Tibial nerve (tissue), 4 donors: ENCODE measurements around the gene USB1. TPM values are rescaled to one million over a fixed set of nuclear protein-coding genes. Genes with fewer than 3 reads are reported as not detected.
"Not testable (repeated sequence)": the region's sequence is repeated elsewhere in the genome, so short reads cannot be mapped to it uniquely, and the experiment has no call there.

Source experiments
- DNase-seq, 2 donors: peaks; one replicate each; pipeline ENCODE4 v3.0.0-alpha.2; 2019; ENCODE audit warnings: low spot score in 2 of 2
- H3K27ac ChIP-seq, 4 donors: fragments of 200-600 bp; sonication (generic) in 3 of 4; one replicate each; pipeline ENCODE4 v1.5.1; 2017 to 2019; ENCODE audit warnings: mild to moderate bottlenecking in 1 of 4
- H3K27me3 ChIP-seq, 2 donors: fragments of 200-600 bp; sonication (generic) in 1 of 2; one replicate each; pipeline versions ENCODE4 v1.5.1 to v1.6.0; 2017 to 2019
- H3K36me3 ChIP-seq, 3 donors: fragments of 200-600 bp; sonication (generic); one replicate each; pipeline ENCODE4 v1.5.1; 2018 to 2019
- H3K4me1 ChIP-seq, 4 donors: fragments of 200-600 bp; sonication (generic) in 3 of 4; one replicate each; pipeline ENCODE4 v1.5.1; 2017 to 2019
- H3K4me3 ChIP-seq, 4 donors: fragments of 200-600 bp; sonication (generic) in 3 of 4; one replicate each; pipeline ENCODE4 v1.5.1; 2017 to 2019; ENCODE audit warnings: mild to moderate bottlenecking in 1 of 4, moderate library complexity in 1 of 4
- H3K9me3 ChIP-seq, 4 donors: fragments of 200-600 bp; sonication (generic) in 3 of 4; one replicate each; pipeline ENCODE4 v1.5.1; 2017 to 2019
- CTCF ChIP-seq, 5 experiments: fragments of 200-600 bp in 3 of 5; fragments of 450-650 bp in 2 of 5; sonication (generic) in 3 of 5; IDR thresholded peaks; one replicate each; pipeline ENCODE4 v1.5.1; 2016 to 2019; ENCODE audit warnings: antibody characterized with exemption in 5 of 5, mild to moderate bottlenecking in 3 of 5, moderate library complexity in 2 of 5
- EP300 ChIP-seq, 2 donors: sonication (generic); formaldehyde crosslinking; IDR thresholded peaks; one replicate each; pipeline ENCODE4 v1.6.1; 2017; ENCODE audit warnings: antibody characterized with exemption in 2 of 2, mild to moderate bottlenecking in 1 of 2
- POLR2A ChIP-seq, 2 donors: fragments of 450-650 bp; IDR thresholded peaks; one replicate each; pipeline ENCODE4 v1.6.1; 2017; ENCODE audit warnings: antibody characterized with exemption in 2 of 2, mild to moderate bottlenecking in 2 of 2, moderate library complexity in 2 of 2
- WGBS, 2 donors: methylation state at CpG; one replicate each; pipeline ENCODE4 v1.1.5; 2018; 5-methylcytosine and 5-hydroxymethylcytosine counted together
- total RNA-seq, 4 donors: library from RNA; depleted of rRNA; stranded (reverse); fragments of >200 nt; gene quantifications; one replicate each; pipeline ENCODE4 v1.1.0, GENCODE V29; 2016

Gene USB1
- total RNA-seq, 4 donors from 2014 or later = 23.1 to 80.4 (median 31.6) TPM

- 95 to 96% methylated on average over 5 of the region's 5 CpGs for WGBS, 2 donors
- TF ChIP-seq EP300 (IDR thresholded peaks at IDR 0.05) = no peak
- no peak for TF ChIP-seq CTCF (IDR thresholded peaks at IDR 0.05)
- TF ChIP-seq POLR2A (IDR thresholded peaks at IDR 0.05) = no peak
- no peaks in the 10 kb centered on the region for H3K27me3 ChIP-seq
- no peak for DNase-seq
- peaks cover 0 to 43% (median 21%) of the 10 kb centered on the region in 4 donors for H3K4me1 ChIP-seq
- H3K4me3 ChIP-seq = no peak overlapping the region
- H3K27ac ChIP-seq = no peak overlapping the region
- peaks cover 0 to 3% (median 0%) of the 10 kb centered on the region in 4 donors for H3K9me3 ChIP-seq
- H3K36me3 ChIP-seq = peaks cover 0 to 24% (median 0%) of the 10 kb centered on the region in 3 donors
Measured at GRCh38 chr16:58002936-58003335, 1.7 kb downstream of the USB1 start.

DNA sequence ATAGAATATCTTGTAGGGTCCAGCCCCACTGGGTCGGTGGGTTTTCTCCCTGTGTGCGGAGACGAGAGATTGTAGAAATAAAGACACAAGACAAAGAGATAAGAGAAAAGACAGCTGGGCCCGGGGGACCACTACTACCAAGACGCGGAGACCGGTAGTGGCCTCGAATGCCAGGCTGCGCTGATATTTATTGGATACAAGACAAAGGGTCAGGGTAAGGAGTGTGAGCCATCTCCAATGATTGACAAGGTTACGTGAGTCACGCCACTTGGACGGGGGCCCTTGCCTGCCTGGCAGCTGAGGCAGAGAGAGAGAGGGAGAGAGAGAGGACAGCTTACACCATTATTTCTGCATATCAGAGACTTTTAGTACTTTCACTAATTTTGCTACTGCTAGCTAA lies 3.5 kb downstream of the USB1 start:
- not testable (repeated sequence) for H3K27me3 ChIP-seq, H3K27ac ChIP-seq

DNA sequence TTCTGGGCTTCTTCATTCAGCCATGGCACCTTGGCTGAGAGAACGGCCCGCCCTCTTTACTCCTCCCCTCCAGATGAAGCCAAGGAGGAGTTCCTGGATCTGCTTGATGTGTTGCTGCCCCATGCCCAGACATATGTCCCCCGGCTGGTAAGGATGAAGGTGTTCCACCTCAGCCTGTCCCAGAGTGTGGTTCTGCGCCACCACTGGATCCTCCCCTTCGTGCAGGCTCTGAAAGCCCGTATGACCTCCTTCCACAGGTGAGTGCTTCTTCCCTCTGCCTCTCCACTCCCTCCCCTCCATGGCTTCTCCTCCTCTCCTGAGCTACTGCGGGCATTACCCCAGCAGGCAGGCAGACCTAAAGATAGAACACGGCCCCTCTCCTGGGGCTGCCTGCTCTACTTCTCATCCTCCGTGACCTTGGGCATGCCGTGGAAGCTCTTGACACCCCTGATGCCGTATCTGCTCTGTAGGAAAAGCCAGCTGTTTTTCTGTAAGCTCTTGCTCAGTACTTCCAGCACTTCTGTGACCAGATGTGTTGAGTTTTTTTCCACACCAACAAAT lies 8.7 kb downstream of the USB1 start:
- peaks cover 0 to 3% (median 1%) of the 10 kb centered on the region in 4 donors for H3K4me1 ChIP-seq
- peaks cover 0 to 57% (median 0%) of the 10 kb centered on the region in 3 donors for H3K36me3 ChIP-seq
- no peak overlapping the region for H3K4me3 ChIP-seq
- peaks cover 0 to 3% (median 0%) of the 10 kb centered on the region in 4 donors for H3K9me3 ChIP-seq
- no peak for DNase-seq
- H3K27ac ChIP-seq = no peak overlapping the region
- TF ChIP-seq POLR2A (IDR thresholded peaks at IDR 0.05) = no peak
- TF ChIP-seq CTCF (IDR thresholded peaks at IDR 0.05) = no peak
- no peak for TF ChIP-seq EP300 (IDR thresholded peaks at IDR 0.05)
- 87 to 91% methylated on average over 11 of the region's 11 CpGs for WGBS, 2 donors
- H3K27me3 ChIP-seq = no peaks in the 10 kb centered on the region

More for the DNA sequence above, 3.5 kb downstream of the USB1 start:
- 70 to 72% methylated on average over 12 of the region's 12 CpGs for WGBS, 2 donors
- H3K9me3 ChIP-seq, DNase-seq, H3K4me3 ChIP-seq: not testable (repeated sequence)
- Histone ChIP-seq H3K4me1 (peaks cover 0 to 25% (median 7%) of the 10 kb centered on the region in 4 donors), H3K36me3 (peaks cover 0 to 22% (median 0%) of the 10 kb centered on the region in 3 donors)

GRCh38 chr16:58010886-58011285 lies 9.7 kb downstream of the USB1 start:
- Histone ChIP-seq H3K9me3 (peaks cover 0 to 3% (median 0%) of the 10 kb centered on the region in 4 donors), H3K36me3 (peaks cover 0 to 62% (median 0%) of the 10 kb centered on the region in 3 donors), H3K4me1 (no peaks in the 10 kb centered on the region), H3K27me3 (no peaks in the 10 kb centered on the region), H3K4me3 (no peak overlapping the region), H3K27ac (no peak overlapping the region)
- DNase-seq = no peak
- WGBS, 2 donors = 64 to 69% methylated on average over 3 of the region's 3 CpGs
- TF ChIP-seq POLR2A (IDR thresholded peaks at IDR 0.05) (no peak), EP300 (IDR thresholded peaks at IDR 0.05) (no peak), CTCF (IDR thresholded peaks at IDR 0.05) (no peak)

DNA sequence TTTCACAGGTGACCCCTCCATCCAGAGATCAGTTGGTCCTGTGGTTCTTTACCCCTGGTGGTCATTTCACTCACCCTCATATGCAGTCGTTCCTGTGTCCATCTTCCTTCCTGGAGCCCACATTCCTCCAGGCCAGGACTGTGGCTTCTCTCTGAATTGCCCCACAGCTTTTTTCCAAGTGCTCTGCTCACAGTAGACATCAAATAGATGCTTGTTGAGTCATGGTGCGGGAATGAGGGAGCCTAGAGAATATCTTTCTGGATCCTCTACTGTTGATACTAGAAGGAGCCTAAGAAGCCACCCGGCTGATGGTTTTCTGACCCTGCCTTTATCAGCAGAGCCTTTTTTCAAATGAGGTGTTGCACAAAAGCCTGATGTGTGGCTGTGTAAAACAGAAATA lies 10.4 kb downstream of the USB1 start:
- WGBS, 2 donors = 66 to 71% methylated on average over 3 of the region's 3 CpGs
- no peaks in the 10 kb centered on the region for H3K9me3 ChIP-seq
- H3K27me3 ChIP-seq = no peaks in the 10 kb centered on the region
- peaks cover 0 to 57% (median 0%) of the 10 kb centered on the region in 3 donors for H3K36me3 ChIP-seq
- no peak for TF ChIP-seq CTCF (IDR thresholded peaks at IDR 0.05)
- no peak for TF ChIP-seq POLR2A (IDR thresholded peaks at IDR 0.05)
- no peak for TF ChIP-seq EP300 (IDR thresholded peaks at IDR 0.05)
- H3K4me3 ChIP-seq = no peak overlapping the region
- no peak overlapping the region for H3K27ac ChIP-seq
- DNase-seq = no peak
- H3K4me1 ChIP-seq = no peaks in the 10 kb centered on the region
